Activated CD8-positive, alpha-beta T cell treated with anti-CD3 and anti-CD28 coated beads for 36 hours (primary cell): ENCODE measurements around the gene PTX4. TPM values are rescaled to one million over a fixed set of nuclear protein-coding genes. Genes with fewer than 3 reads are reported as not detected.

Experiments used
- ATAC-seq: fragments of 200-7000 bp; cut with Tn5 transposase; one replicate; pipeline ENCODE4 v1.10.0; 2021; ENCODE audit warnings: mild to moderate bottlenecking, moderate library complexity
- CTCF ChIA-PET: fragments of 350-600 bp; sonication (Branson Sonifier 250); formaldehyde crosslinking; loops from one replicate; lab custom pipeline; 2021; ENCODE audit warnings: antibody characterized with exemption; lab: Charles Lee
- POLR2A ChIA-PET: fragments of 350-600 bp; sonication (Branson Sonifier 250); formaldehyde crosslinking; loops from one replicate; lab custom pipeline; 2021; ENCODE audit warnings: antibody characterized with exemption; lab: Charles Lee
- DNase-seq: peaks from one replicate; pipeline ENCODE4 v3.0.0-alpha.2; 2020
- H3K27ac Mint-ChIP-seq: one replicate; pipeline ENCODE4 v1.8.0; 2021; ENCODE audit warnings: mild to moderate bottlenecking, mixed read lengths
- H3K27me3 Mint-ChIP-seq: one replicate; pipeline ENCODE4 v1.8.0; 2021; ENCODE audit warnings: mixed read lengths
- H3K36me3 Mint-ChIP-seq: one replicate; pipeline ENCODE4 v1.8.0; 2021; ENCODE audit warnings: low read depth, mixed read lengths
- H3K4me1 Mint-ChIP-seq: one replicate; pipeline ENCODE4 v1.8.0; 2021; ENCODE audit warnings: low read depth, mixed read lengths
- H3K4me3 Mint-ChIP-seq: one replicate; pipeline ENCODE4 v1.8.0; 2021; ENCODE audit warnings: mild to moderate bottlenecking, moderate library complexity, mixed read lengths
- H3K9me3 Mint-ChIP-seq: one replicate; pipeline ENCODE4 v1.8.0; 2021; ENCODE audit warnings: mixed read lengths
- CTCF ChIP-seq: fragments of 200-600 bp; IDR thresholded peaks from one replicate; pipeline ENCODE4 v1.8.0; 2022; ENCODE audit warnings: antibody characterized with exemption, mild to moderate bottlenecking
- intact Hi-C: fragments of 100-400 bp; cut with micrococcal nuclease; formaldehyde crosslinking; loops from one replicate; pipeline ENCODE4 v1.10.0; 2022
- total RNA-seq, 2 experiments: library from RNA; stranded (reverse); gene quantifications; one replicate each; pipeline ENCODE4 v1.2.3, GENCODE V29; 2021

The PTX4 gene
- total RNA-seq, 2 experiments from 2014 or later, result not detected

DNA sequence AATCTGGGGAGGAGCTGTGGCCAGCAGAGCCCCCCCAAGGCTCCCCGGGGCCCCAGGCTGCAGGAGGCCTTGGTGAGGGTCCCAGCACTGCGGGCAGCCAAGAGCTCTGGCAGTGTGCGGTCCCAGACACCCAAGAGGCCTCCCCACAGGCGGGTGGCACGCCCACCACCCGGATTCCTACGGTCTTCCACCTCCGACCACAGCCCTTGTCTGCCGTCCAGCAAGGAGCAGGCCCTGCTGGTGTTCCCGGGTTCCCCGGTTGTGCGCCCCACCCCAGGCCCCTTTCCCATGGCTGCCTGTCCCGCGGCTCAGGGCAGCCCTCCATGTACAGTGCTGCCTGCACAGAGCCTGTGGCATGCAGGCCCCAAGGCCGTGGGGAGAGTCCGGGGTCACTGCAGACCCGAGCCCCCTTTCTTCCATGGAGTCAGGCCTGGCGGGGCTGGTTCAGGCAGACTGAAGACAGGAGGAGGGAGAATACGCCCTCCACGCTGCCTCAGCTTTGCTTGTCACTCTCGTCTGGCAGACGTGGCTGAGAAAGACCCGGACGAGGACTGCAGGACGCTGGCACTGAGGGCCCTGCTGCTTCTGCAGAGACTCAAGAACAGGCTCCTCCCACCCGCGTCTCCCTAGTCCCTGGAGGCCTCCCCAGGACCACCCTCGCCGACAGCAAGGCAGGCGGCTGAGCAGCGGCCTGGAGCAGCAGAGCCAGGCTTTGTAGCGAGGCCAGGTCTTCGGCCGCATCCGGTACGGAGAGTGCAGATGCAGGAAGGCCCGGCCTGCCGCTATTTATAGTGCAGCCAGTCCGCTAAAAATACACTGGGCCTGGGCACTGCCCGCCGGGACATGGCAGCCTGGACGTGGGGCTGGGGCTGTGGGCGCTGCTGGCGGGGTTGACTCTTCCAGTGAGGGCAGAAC is 20.8 kb upstream of the PTX4 start:
- Mint-ChIP-seq H3K27ac (no peak overlapping the region), H3K4me3 (no peak overlapping the region)
- intact Hi-C loops, result no loop called here

DNA sequence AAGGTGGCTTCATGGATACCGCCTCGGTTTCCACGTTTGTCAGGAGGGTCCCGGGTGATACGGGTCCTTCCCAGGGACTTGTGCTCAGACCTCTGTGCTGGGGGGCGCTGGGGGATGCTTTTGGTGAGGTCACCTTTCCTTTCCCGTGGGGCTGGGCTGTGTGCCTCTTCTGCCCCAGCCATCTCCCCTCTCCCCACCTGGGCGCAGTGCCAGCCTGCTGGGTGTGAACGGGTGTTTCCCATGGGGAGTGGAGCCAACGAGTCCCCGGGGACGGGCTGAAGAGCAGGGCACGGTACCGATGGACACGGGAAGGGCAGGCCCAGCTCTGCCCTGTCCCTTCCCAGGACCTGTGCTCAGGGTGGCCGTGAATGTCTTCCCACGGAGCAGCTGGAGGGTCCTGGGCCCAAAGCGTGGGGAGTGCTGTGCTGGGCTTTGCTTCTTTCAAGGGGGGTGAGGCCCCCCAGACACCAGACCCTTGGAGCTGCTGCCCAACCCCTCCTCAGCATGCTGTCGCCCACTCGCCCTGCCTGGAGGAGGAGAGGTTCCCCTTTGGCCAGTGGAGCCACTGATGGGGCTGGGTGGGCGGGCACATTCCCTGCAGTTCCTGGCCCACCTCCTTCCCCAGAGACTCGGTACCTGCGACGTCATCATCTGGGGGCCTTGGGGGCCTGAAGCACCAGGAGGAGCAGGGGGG is 19.9 kb upstream of the PTX4 start:
- H3K9me3 Mint-ChIP-seq, result no peaks in the 10 kb centered on the region
- DNase-seq (no peak), ATAC-seq (no peak)
- H3K4me3 Mint-ChIP-seq, result no peak overlapping the region
- H3K27ac Mint-ChIP-seq, result no peak overlapping the region
- intact Hi-C loops, result no loop called here
- POLR2A ChIA-PET, result interaction anchor here (1.0 kb wide), 1 partner anchor 26 kb away, joined by 3 read pairs; no protein-coding TSS in a partner anchor
- no peaks in the 10 kb centered on the region for H3K27me3 Mint-ChIP-seq
- CTCF ChIA-PET, result no interaction called here
- peaks cover 20% of the 10 kb centered on the region for H3K36me3 Mint-ChIP-seq
- no peaks in the 10 kb centered on the region for H3K4me1 Mint-ChIP-seq
- TF ChIP-seq CTCF, result no peak

More for the DNA sequence above, 20.8 kb upstream of the PTX4 start:
- POLR2A ChIA-PET, result interaction anchor here (1.0 kb wide), 1 partner anchor 25 kb away, joined by 3 read pairs; no protein-coding TSS in a partner anchor
- CTCF ChIA-PET, result no interaction called here
- no peak for TF ChIP-seq CTCF
- DNase-seq (no peak), ATAC-seq (no peak)
- Mint-ChIP-seq H3K36me3 (peaks cover 20% of the 10 kb centered on the region), H3K27me3 (no peaks in the 10 kb centered on the region), H3K4me1 (no peaks in the 10 kb centered on the region), H3K9me3 (no peaks in the 10 kb centered on the region)

DNA sequence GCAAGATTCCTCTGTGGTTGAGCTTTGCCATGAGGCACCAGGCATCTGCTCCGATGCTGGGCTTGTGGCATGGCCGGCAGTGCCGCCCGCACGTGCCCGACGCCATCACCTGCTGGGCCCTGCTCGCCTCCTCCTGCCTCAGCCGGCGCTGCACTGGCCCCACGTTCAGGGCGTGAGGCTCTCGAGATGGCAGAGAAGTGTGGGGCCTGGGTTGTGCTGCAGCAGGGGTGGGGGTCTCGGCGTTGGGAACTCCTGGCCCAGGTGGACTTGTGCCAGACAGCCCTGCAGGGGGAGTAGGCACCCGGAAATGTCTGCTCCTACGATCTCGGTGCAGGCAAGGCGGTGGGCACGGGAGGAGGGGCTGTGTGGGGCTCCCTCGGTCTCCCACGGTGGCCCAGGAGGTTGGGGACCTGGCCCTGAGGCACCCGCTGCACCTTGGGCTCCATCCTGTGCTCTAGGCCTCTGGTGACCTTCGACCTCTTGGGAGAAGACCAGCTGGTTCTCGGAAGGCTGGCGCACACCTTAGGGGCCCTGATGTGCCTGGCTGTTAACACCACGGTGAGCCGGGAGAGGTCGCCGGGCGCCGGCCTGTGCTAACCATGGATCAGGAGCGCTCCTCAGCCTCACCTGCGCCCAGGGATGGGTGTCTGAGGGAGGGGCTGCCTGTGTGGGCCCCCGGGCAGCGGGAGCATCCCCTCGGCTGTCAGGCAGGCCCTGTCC is 17.9 kb upstream of the PTX4 start:
- POLR2A ChIA-PET, result no interaction called here

GRCh38 chr16:1505912-1506311 is 17.2 kb upstream of the PTX4 start:
- no peaks in the 10 kb centered on the region for H3K27me3 Mint-ChIP-seq
- no peak for DNase-seq
- H3K27ac Mint-ChIP-seq, result no peak overlapping the region
- H3K4me3 Mint-ChIP-seq, result no peak overlapping the region
- no peaks in the 10 kb centered on the region for H3K4me1 Mint-ChIP-seq
- ChIA-PET CTCF (no interaction called here), POLR2A (no interaction called here)
- intact Hi-C loops, result no loop called here
- H3K36me3 Mint-ChIP-seq, result peaks cover 13% of the 10 kb centered on the region
- no peak for TF ChIP-seq CTCF
- no peak for ATAC-seq
- no peaks in the 10 kb centered on the region for H3K9me3 Mint-ChIP-seq

More for the DNA sequence above, 17.9 kb upstream of the PTX4 start:
- H3K9me3 Mint-ChIP-seq, result no peaks in the 10 kb centered on the region
- no peaks in the 10 kb centered on the region for H3K4me1 Mint-ChIP-seq
- intact Hi-C loops, result no loop called here
- H3K4me3 Mint-ChIP-seq, result no peak overlapping the region
- DNase-seq (no peak), ATAC-seq (no peak)
- TF ChIP-seq CTCF, result no peak
- no peak overlapping the region for H3K27ac Mint-ChIP-seq
- H3K36me3 Mint-ChIP-seq, result peaks cover 17% of the 10 kb centered on the region
- CTCF ChIA-PET, result no interaction called here
- no peaks in the 10 kb centered on the region for H3K27me3 Mint-ChIP-seq
